K562 (cell line): ENCODE results near the gene PDZRN4. TPM values are rescaled to one million over a fixed set of nuclear protein-coding genes. Genes with fewer than 3 reads are reported as not detected.

Experiments
- ATAC-seq: fragments of 200-7000 bp; cut with Tn5 transposase; 3 replicates; pipeline ENCODE4 v1.9.1; 2020; ENCODE audit warnings: moderate library complexity
- BruUV-seq: library from RNA; stranded (reverse); fragments of 400-500 nt; replicated peaks from 2 replicates; lab custom pipeline; 2021; lab: Mats Ljungman, UMichigan
- CTCF ChIA-PET: fragments of 300-600 bp; formaldehyde crosslinking; extraction: SDS; loops from one replicate; lab custom pipeline; 2021; ENCODE audit warnings: low intra/inter-chr PET ratio; lab: Yijun Ruan, JAX
- POLR2A ChIA-PET: fragments of 300-600, 350-650 bp; sonication (Branson Sonifier 250); formaldehyde crosslinking; extraction: SDS; loops from one replicate; lab custom pipeline; 2021; ENCODE audit warnings: antibody characterized with exemption, inconsistent platforms; lab: Yijun Ruan, JAX
- DNase-seq, 4 experiments: peaks; one replicate each; pipeline versions ENCODE4 v3.0.0 to v3.0.0-alpha.2; 2011 to 2018; ENCODE audit warnings: low spot score in 3 of 4, mixed read lengths in 3 of 4; ENCODE audit errors: extremely low read depth in 1 of 4
- FAIRE-seq: peaks from 2 replicates; lab custom pipeline; 2011; peaks lifted over from hg19 to GRCh38; lab: Jason Lieb, UNC
- H2AFZ ChIP-seq: 2 replicates; pipeline ENCODE4 v1.6.0; 2011; ENCODE audit warnings: low read depth, low read length, control low read depth, inconsistent platforms
- H3K27ac ChIP-seq: fragments of 200-600 bp; 3 replicates; pipeline ENCODE4 v1.8.0; 2011; ENCODE audit warnings: low read depth, mild to moderate bottlenecking, control low read depth, inconsistent platforms, low read length, moderate library complexity, mixed read lengths; ENCODE audit errors: extremely low read depth
- H3K27me3 ChIP-seq, 2 experiments: fragments of 300-600 bp in 1 of 2; 2 replicates in 1 of 2; 3 replicates in 1 of 2; pipeline versions ENCODE4 v1.6.0 to v1.8.0; 2011; ENCODE audit warnings: inconsistent platforms in 2 of 2, low read length in 2 of 2, mild to moderate bottlenecking in 1 of 2, mixed read lengths in 1 of 2, moderate library complexity in 1 of 2; ENCODE audit not compliant: control insufficient read depth in 2 of 2, insufficient read depth in 2 of 2
- H3K36me3 ChIP-seq: fragments of 300-600 bp; 3 replicates; pipeline ENCODE4 v1.8.0; 2011; ENCODE audit warnings: mild to moderate bottlenecking, low read length, inconsistent platforms; ENCODE audit not compliant: control insufficient read depth, insufficient read depth
- H3K4me1 ChIP-seq, 2 experiments: fragments of 200-600 bp in 1 of 2; replicated peaks in 1 of 2; 2 replicates in 1 of 2; 3 replicates in 1 of 2; pipeline versions ENCODE4 v1.5.1 to v1.8.0; 2011; ENCODE audit warnings: inconsistent platforms in 2 of 2, low read length in 2 of 2, mild to moderate bottlenecking in 1 of 2, mixed read lengths in 1 of 2, moderate library complexity in 1 of 2; ENCODE audit not compliant: control insufficient read depth in 2 of 2, insufficient read depth in 2 of 2
- H3K4me2 ChIP-seq: 2 replicates; pipeline ENCODE4 v1.6.1; 2011; ENCODE audit warnings: low read length, control low read depth, inconsistent platforms, mixed read lengths; ENCODE audit not compliant: insufficient read depth
- H3K4me3 ChIP-seq: fragments of 200-600 bp; sonication (generic), shearing (Covaris generic); 2 replicates; pipeline ENCODE4 v1.5.1; 2016; ENCODE audit warnings: control low read depth, inconsistent platforms
- H3K79me2 ChIP-seq: fragments of 200-600 bp; 3 replicates; pipeline ENCODE4 v1.8.0; 2011; ENCODE audit warnings: low read length, inconsistent platforms; ENCODE audit not compliant: control insufficient read depth, insufficient read depth
- H3K9ac ChIP-seq, 2 experiments: 2 replicates each; pipeline versions ENCODE4 v1.6.0 to v1.6.1; 2011; ENCODE audit warnings: low read depth in 2 of 2, low read length in 2 of 2, control low read depth in 1 of 2, inconsistent platforms in 1 of 2, mild to moderate bottlenecking in 1 of 2, mixed read lengths in 1 of 2; ENCODE audit not compliant: insufficient read depth in 1 of 2
- H3K9me1 ChIP-seq: one replicate; pipeline ENCODE4 v1.6.0; 2011; ENCODE audit warnings: inconsistent platforms, mild to moderate bottlenecking, low read length, moderate library complexity; ENCODE audit not compliant: control insufficient read depth, insufficient read depth
- H3K9me3 ChIP-seq: replicated peaks from 2 replicates; pipeline ENCODE4 v1.5.1; 2011; ENCODE audit warnings: low read depth, low read length, inconsistent platforms; ENCODE audit not compliant: control insufficient read depth, insufficient read depth
- H4K20me1 ChIP-seq: replicated peaks from 2 replicates; pipeline ENCODE4 v1.6.1; 2011; ENCODE audit warnings: low read length, inconsistent platforms, mixed read lengths; ENCODE audit not compliant: control insufficient read depth, insufficient read depth
- CCNT2 ChIP-seq: IDR thresholded peaks from 2 replicates; pipeline ENCODE4 v1.6.1; 2011; ENCODE audit warnings: borderline replicate concordance, low read depth, mild to moderate bottlenecking, moderate library complexity, mixed read lengths, low read length; ENCODE audit not compliant: insufficient read length; ENCODE audit errors: extremely low read depth
- KDM5B ChIP-seq: fragments of 200-600 bp; sonication (generic); IDR thresholded peaks from 2 replicates; pipeline ENCODE4 v1.6.1; 2012; ENCODE audit warnings: low read depth, mild to moderate bottlenecking, moderate library complexity, low read length, control low read depth, inconsistent platforms; ENCODE audit not compliant: insufficient replicate concordance
- KLF13 ChIP-seq: fragments of 450-650 bp; IDR thresholded peaks from 2 replicates; pipeline ENCODE4 v1.6.1; 2016; ENCODE audit warnings: missing genetic modification characterization, low read depth, mild to moderate bottlenecking, missing compliant biosample characterization, moderate library complexity, borderline replicate concordance
- STAT6 ChIP-seq: sonication (generic); formaldehyde crosslinking; IDR thresholded peaks from 2 replicates; pipeline ENCODE4 v1.8.1; 2023; ENCODE audit warnings: mild to moderate bottlenecking, missing genetic modification reagents
- WGBS: fragments of 100-300 bp; shearing (Covaris generic); methylation state at CpG from one replicate; pipeline ENCODE4 v1.1.6; 2016; ENCODE audit warnings: low coverage, mixed read lengths; ENCODE audit not compliant: insufficient coverage; ENCODE audit errors: missing lambda C conversion rate; 5-methylcytosine and 5-hydroxymethylcytosine counted together
- in situ Hi-C: fragments of 300-500 bp; cut with MboI; formaldehyde crosslinking; loops from 4 replicates; pipeline ENCODE4 v1.15.0; 2018; ENCODE audit warnings: inconsistent platforms, mixed read lengths
- intact Hi-C: fragments of 100-400 bp; cut with micrococcal nuclease; formaldehyde crosslinking; loops from 2 replicates; pipeline ENCODE4 v1.14.2; 2022
- polyA plus RNA-seq, 8 experiments: library from polyadenylated mRNA; depleted of rRNA in 4 of 8; stranded (reverse) in 5 of 8; unstranded in 3 of 8; fragments of >200 nt; fragmentation: Nextera tagmentation in 2 of 8; fragmentation: Illumina TruSeq in 1 of 8; extraction: Ambion mirVana in 2 of 8; extraction: Trizol in 1 of 8; gene quantifications; 2 replicates each; pipeline versions ENCODE4 v1.2.1 to v1.2.3, GENCODE V29; 2011 to 2014; ENCODE audit warnings: inconsistent platforms in 1 of 8, missing spikeins in 1 of 8
- total RNA-seq, 7 experiments: library from RNA; depleted of rRNA in 6 of 7; stranded (reverse); fragments of >200 nt in 6 of 7; fragmentation: Illumina TruSeq in 2 of 7; extraction: Trizol in 2 of 7; gene quantifications; 2 replicates each; pipeline versions ENCODE4 v1.2.1 to v1.2.3, GENCODE V29; 2011 to 2021; ENCODE audit warnings: low replicate concordance in 1 of 7
- TF ChIP-seq, protein P1 (sequence below), 2 experiments: fragments of 150-350 bp in 1 of 2; IDR thresholded peaks; 2 replicates each; pipeline ENCODE4 v1.6.1; 2012 to 2016; ENCODE audit warnings: low read depth in 2 of 2, low read length in 2 of 2, mild to moderate bottlenecking in 1 of 2, moderate library complexity in 1 of 2

The PDZRN4 gene
- total and polyA plus RNA-seq, 9 of the 15 experiments (the other 6 are each of a cell fraction or from before 2014, with no cell fraction given): not detected

DNA sequence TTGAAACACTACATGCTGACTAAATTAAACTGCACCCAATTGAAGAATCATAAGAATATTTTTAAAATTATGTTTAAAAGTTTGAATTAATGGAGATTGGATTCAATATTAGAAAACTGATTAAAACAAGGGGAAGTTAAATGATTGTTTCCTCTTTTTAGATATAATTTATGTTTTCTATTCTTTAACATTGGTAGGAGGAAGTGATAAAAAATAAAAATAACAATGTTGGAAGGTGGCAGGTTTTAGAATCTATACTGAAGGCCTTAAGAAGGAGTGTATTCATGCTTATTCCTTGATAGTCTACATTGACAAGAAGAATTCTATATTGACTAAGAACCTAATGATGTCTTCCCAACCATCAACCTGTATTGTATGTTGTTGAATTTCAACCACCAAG, 168.1 kb downstream of the PDZRN4 start (continued):
- no peak for TF ChIP-seq STAT6
- no peak for TF ChIP-seq KDM5B
- no peak for TF ChIP-seq CCNT2

DNA sequence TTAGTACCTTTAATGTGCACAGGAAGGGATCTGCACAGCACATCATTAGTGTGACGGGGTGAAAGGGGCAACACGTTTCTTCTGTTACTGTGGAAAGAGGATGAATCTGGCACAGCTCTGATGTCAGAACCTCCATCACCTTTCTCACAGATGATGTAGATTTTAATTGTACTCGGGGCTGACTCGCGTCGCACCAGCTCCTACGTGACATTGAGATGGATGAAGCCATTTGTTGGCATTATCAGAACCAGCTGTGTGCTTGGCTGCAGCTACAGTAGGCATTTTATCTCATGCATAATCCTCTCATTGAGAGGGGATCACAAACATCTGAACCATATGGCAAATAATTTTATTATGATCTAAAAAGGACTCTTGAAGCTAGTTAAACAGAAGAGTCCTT, 173.6 kb downstream of the PDZRN4 start:
- FAIRE-seq: no peak

More for the DNA sequence above, 173.6 kb downstream of the PDZRN4 start:
- Histone ChIP-seq H3K4me2 (no peak overlapping the region), H3K27me3 (no peaks in the 10 kb centered on the region), H3K9me3 (no peaks in the 10 kb centered on the region), H3K36me3 (no peaks in the 10 kb centered on the region), H3K4me1 (no peaks in the 10 kb centered on the region), H2AFZ (no peak overlapping the region), H3K4me3 (no peak overlapping the region), H3K9me1 (no peaks in the 10 kb centered on the region), H3K79me2 (no peaks in the 10 kb centered on the region), H3K27ac (no peak overlapping the region), H4K20me1 (no peaks in the 10 kb centered on the region), H3K9ac (no peak overlapping the region)
- intact Hi-C loops: no loop called here
- BruUV-seq: no TSS peak
- ChIA-PET POLR2A (no interaction called here), CTCF (no interaction called here)
- in situ Hi-C loops: no loop called here
- ATAC-seq (no peak), DNase-seq (no peak)
- under 1% methylated on average over 7 of the region's 7 CpGs for WGBS
- no peak for TF ChIP-seq KLF13 (tag)
- TF ChIP-seq, protein P1, sequence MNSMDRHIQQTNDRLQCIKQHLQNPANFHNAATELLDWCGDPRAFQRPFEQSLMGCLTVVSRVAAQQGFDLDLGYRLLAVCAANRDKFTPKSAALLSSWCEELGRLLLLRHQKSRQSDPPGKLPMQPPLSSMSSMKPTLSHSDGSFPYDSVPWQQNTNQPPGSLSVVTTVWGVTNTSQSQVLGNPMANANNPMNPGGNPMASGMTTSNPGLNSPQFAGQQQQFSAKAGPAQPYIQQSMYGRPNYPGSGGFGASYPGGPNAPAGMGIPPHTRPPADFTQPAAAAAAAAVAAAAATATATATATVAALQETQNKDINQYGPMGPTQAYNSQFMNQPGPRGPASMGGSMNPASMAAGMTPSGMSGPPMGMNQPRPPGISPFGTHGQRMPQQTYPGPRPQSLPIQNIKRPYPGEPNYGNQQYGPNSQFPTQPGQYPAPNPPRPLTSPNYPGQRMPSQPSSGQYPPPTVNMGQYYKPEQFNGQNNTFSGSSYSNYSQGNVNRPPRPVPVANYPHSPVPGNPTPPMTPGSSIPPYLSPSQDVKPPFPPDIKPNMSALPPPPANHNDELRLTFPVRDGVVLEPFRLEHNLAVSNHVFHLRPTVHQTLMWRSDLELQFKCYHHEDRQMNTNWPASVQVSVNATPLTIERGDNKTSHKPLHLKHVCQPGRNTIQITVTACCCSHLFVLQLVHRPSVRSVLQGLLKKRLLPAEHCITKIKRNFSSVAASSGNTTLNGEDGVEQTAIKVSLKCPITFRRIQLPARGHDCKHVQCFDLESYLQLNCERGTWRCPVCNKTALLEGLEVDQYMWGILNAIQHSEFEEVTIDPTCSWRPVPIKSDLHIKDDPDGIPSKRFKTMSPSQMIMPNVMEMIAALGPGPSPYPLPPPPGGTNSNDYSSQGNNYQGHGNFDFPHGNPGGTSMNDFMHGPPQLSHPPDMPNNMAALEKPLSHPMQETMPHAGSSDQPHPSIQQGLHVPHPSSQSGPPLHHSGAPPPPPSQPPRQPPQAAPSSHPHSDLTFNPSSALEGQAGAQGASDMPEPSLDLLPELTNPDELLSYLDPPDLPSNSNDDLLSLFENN (IDR thresholded peaks at IDR 0.05; ENCODE audit: low read depth in 2 of 2, low read length in 2 of 2): no peak
